H9 (cell line): ENCODE data around the gene GAK. TPM values are rescaled to one million over a fixed set of nuclear protein-coding genes. Genes with fewer than 3 reads are reported as not detected.

Source experiments
- DNase-seq: peaks from one replicate; pipeline ENCODE4 v3.0.0-alpha.2; 2017
- H2AFZ ChIP-seq: one replicate; pipeline ENCODE4 v1.6.1; 2013; ENCODE audit warnings: mild to moderate bottlenecking, low read length, control low read depth, moderate library complexity
- H2AK5ac ChIP-seq: 2 replicates; pipeline ENCODE4 v1.6.1; 2013; ENCODE audit warnings: low read length, control low read depth, mixed read lengths; ENCODE audit not compliant: insufficient read length
- H2BK120ac ChIP-seq: one replicate; pipeline ENCODE4 v1.6.1; 2013; ENCODE audit warnings: low read depth, mild to moderate bottlenecking, low read length, control low read depth, inconsistent platforms; ENCODE audit not compliant: poor library complexity, severe bottlenecking
- H2BK12ac ChIP-seq: 2 replicates; pipeline ENCODE4 v1.6.1; 2013; ENCODE audit warnings: low read length, control low read depth, mixed read lengths, low read depth; ENCODE audit not compliant: insufficient read length
- H2BK15ac ChIP-seq: 2 replicates; pipeline ENCODE4 v1.6.1; 2013; ENCODE audit warnings: low read depth, low read length, control low read depth
- H2BK20ac ChIP-seq: one replicate; pipeline ENCODE4 v1.6.1; 2013; ENCODE audit warnings: low read depth, mild to moderate bottlenecking, low read length, control low read depth, inconsistent platforms; ENCODE audit not compliant: poor library complexity, severe bottlenecking
- H2BK5ac ChIP-seq: 2 replicates; pipeline ENCODE4 v1.6.1; 2013; ENCODE audit warnings: low read length, control low read depth, mixed read lengths; ENCODE audit not compliant: insufficient read length
- H3K14ac ChIP-seq: 2 replicates; pipeline ENCODE4 v1.6.1; 2013; ENCODE audit warnings: low read length, control low read depth; ENCODE audit not compliant: insufficient read depth
- H3K18ac ChIP-seq: 2 replicates; pipeline ENCODE4 v1.6.1; 2013; ENCODE audit warnings: low read depth, mild to moderate bottlenecking, mixed read lengths, low read length, control low read depth; ENCODE audit not compliant: insufficient read length
- H3K23ac ChIP-seq: 2 replicates; pipeline ENCODE4 v1.6.1; 2013; ENCODE audit warnings: low read length, control low read depth, mixed read lengths, low read depth; ENCODE audit not compliant: insufficient read length
- H3K23me2 ChIP-seq: 2 replicates; pipeline ENCODE4 v1.6.1; 2013; ENCODE audit warnings: low read depth, mild to moderate bottlenecking, mixed read lengths, low read length, control low read depth; ENCODE audit not compliant: insufficient read length, poor library complexity, severe bottlenecking
- H3K27ac ChIP-seq: 2 replicates; pipeline ENCODE4 v1.5.1; 2013; ENCODE audit warnings: low read length, control low read depth, mixed read lengths, low read depth; ENCODE audit not compliant: insufficient read length
- H3K27me3 ChIP-seq: 2 replicates; pipeline ENCODE4 v1.6.1; 2013; ENCODE audit warnings: low read length, control low read depth, inconsistent platforms; ENCODE audit not compliant: insufficient read depth
- H3K4ac ChIP-seq: 2 replicates; pipeline ENCODE4 v1.6.1; 2013; ENCODE audit warnings: low read depth, mild to moderate bottlenecking, control low read depth, inconsistent platforms, low read length, moderate library complexity
- H3K4me1 ChIP-seq: 2 replicates; pipeline ENCODE4 v1.6.1; 2013; ENCODE audit warnings: low read length, control low read depth, inconsistent platforms; ENCODE audit not compliant: insufficient read depth
- H3K4me2 ChIP-seq: 2 replicates; pipeline ENCODE4 v1.6.1; 2013; ENCODE audit warnings: low read length, control low read depth, mixed read lengths; ENCODE audit not compliant: insufficient read length, insufficient read depth
- H3K56ac ChIP-seq: 2 replicates; pipeline ENCODE4 v1.6.1; 2013; ENCODE audit warnings: low read depth, mild to moderate bottlenecking, mixed read lengths, low read length, control low read depth; ENCODE audit not compliant: insufficient read length
- H3K79me1 ChIP-seq: 2 replicates; pipeline ENCODE4 v1.6.1; 2013; ENCODE audit warnings: low read depth, mild to moderate bottlenecking, moderate library complexity, low read length, control low read depth, inconsistent platforms; ENCODE audit not compliant: insufficient read depth, poor library complexity, severe bottlenecking
- H3K79me2 ChIP-seq: 2 replicates; pipeline ENCODE4 v1.6.1; 2013; ENCODE audit warnings: low read length, control low read depth, inconsistent platforms; ENCODE audit not compliant: insufficient read depth
- H3K9ac ChIP-seq: 2 replicates; pipeline ENCODE4 v1.6.1; 2013; ENCODE audit warnings: low read length, control low read depth, mixed read lengths; ENCODE audit not compliant: insufficient read length; ENCODE audit errors: extremely low read depth
- H3K9me3 ChIP-seq: one replicate; pipeline ENCODE4 v1.6.1; 2013; ENCODE audit warnings: low read depth, low read length, inconsistent platforms; ENCODE audit not compliant: control insufficient read depth
- H3T11ph ChIP-seq: one replicate; pipeline ENCODE4 v1.6.1; 2013; ENCODE audit warnings: mild to moderate bottlenecking, low read length, control low read depth, inconsistent platforms
- H4K20me1 ChIP-seq: one replicate; pipeline ENCODE4 v1.6.1; 2013; ENCODE audit not compliant: control insufficient read depth, insufficient read length, insufficient read depth
- H4K5ac ChIP-seq: 2 replicates; pipeline ENCODE4 v1.6.1; 2013; ENCODE audit warnings: low read depth, mild to moderate bottlenecking, mixed read lengths, low read length, control low read depth; ENCODE audit not compliant: insufficient read length
- H4K8ac ChIP-seq: replicated peaks from 2 replicates; pipeline ENCODE4 v1.6.1; 2013; ENCODE audit warnings: low read length, control low read depth, mixed read lengths, low read depth; ENCODE audit not compliant: insufficient read length
- H4K91ac ChIP-seq: 2 replicates; pipeline ENCODE4 v1.6.1; 2013; ENCODE audit warnings: low read depth, mild to moderate bottlenecking, moderate library complexity, mixed read lengths, low read length, control low read depth; ENCODE audit not compliant: insufficient read length
- H3K27ac Mint-ChIP-seq, 3 experiments: 2 replicates in 2 of 3; 3 replicates in 1 of 3; pipeline ENCODE4 v1.8.0; 2020 to 2021; ENCODE audit warnings: mixed read lengths in 3 of 3, mild to moderate bottlenecking in 1 of 3, moderate library complexity in 1 of 3
- H3K27me3 Mint-ChIP-seq: 2 replicates; pipeline ENCODE4 v1.8.0; 2021; ENCODE audit warnings: low read depth, mild to moderate bottlenecking, moderate library complexity, mixed read lengths
- H3K36me3 Mint-ChIP-seq, 3 experiments: 2 replicates in 2 of 3; 3 replicates in 1 of 3; pipeline ENCODE4 v1.8.0; 2020 to 2021; ENCODE audit warnings: low read depth in 3 of 3, mixed read lengths in 3 of 3; ENCODE audit not compliant: insufficient read depth in 1 of 3
- H3K4me1 Mint-ChIP-seq, 2 experiments: 2 replicates each; pipeline ENCODE4 v1.8.0; 2020; ENCODE audit warnings: mixed read lengths in 2 of 2
- H3K4me3 Mint-ChIP-seq, 2 experiments: 2 replicates in 1 of 2; 3 replicates in 1 of 2; pipeline ENCODE4 v1.8.0; 2020 to 2021; ENCODE audit warnings: mild to moderate bottlenecking in 2 of 2, mixed read lengths in 2 of 2, moderate library complexity in 1 of 2
- H3K9me3 Mint-ChIP-seq, 2 experiments: 2 replicates in 1 of 2; 3 replicates in 1 of 2; pipeline ENCODE4 v1.8.0; 2020; ENCODE audit warnings: mild to moderate bottlenecking in 2 of 2, mixed read lengths in 2 of 2, moderate library complexity in 1 of 2
- WGBS: extraction: QIAGEN DNeasy Blood & Tissue Kit; methylation state at CpG from one replicate; pipeline ENCODE4 v1.1.7; 2013; ENCODE audit warnings: missing lambda C conversion rate, low lambda C conversion rate, mixed read lengths; ENCODE audit not compliant: insufficient read length; ENCODE audit errors: extremely low coverage; 5-methylcytosine and 5-hydroxymethylcytosine counted together
- total RNA-seq: library from RNA; stranded (reverse); gene quantifications from 2 replicates; pipeline ENCODE4 v1.2.1, GENCODE V29; 2021
- TF ChIP-seq, protein P1 (sequence below): fragments of 200-600 bp; sonication (generic); conservative IDR thresholded peaks from 3 replicates; pipeline ENCODE4 v1.8.0; 2021; ENCODE audit warnings: antibody characterized with exemption, mild to moderate bottlenecking

GAK gene
- total RNA-seq, 1 experiment from 2014 or later = 80.7 TPM

DNA sequence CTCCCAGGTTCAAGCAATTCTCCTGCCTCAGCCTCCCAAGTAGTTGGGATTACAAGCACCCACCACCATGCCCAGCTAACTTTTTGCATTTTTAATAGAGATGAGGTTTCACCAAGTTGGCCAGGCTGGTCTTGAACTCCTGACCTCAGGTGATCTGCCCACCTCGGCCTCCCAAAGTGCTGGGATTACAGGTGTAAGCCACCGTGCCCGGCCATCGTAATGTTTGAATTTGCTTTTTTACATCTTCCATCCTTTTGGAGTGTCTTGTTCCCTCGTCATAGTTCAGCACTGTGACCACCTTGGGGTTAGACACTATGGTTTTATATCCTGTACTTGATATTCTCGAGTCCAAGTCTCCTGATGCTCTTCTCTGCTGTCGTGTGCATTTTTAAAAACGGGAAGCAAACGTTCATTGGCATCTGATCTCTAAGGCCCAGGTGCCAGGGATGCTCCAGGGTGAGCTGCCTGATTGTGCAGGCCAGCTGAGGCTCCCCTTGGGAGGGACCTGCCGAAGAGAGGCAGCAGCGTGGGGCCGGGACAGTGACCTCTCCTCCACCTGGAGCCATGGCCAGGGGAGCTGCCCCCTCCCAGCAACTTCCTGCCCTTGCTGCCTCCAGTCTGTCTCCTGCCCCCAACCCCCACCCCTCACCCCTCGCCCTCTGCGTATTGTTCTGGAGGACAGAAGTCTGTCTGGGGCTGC lies 24.6 kb upstream of the GAK start:
- H3K4me2 ChIP-seq = no peak overlapping the region
- no peaks in the 10 kb centered on the region for H4K20me1 ChIP-seq
- Mint-ChIP-seq H3K27ac (no peak overlapping the region), H3K4me1 (no peaks in the 10 kb centered on the region), H3K27me3 (no peaks in the 10 kb centered on the region), H3K9me3 (no peaks in the 10 kb centered on the region), H3K4me3 (no peak overlapping the region), H3K36me3 (peaks cover 0 to 5% (median 0%) of the 10 kb centered on the region in 3 experiments; a peak in 2 of 7 replicates)
- no peak overlapping the region for H2BK120ac ChIP-seq
- no peaks in the 10 kb centered on the region for H3K79me2 ChIP-seq
- no peak overlapping the region for H2AFZ ChIP-seq
- H3K4ac ChIP-seq = no peak overlapping the region
- no CpG with 5 or more reads among the region's 14 CpGs for WGBS
- no peak overlapping the region for H3K18ac ChIP-seq
- no peaks in the 10 kb centered on the region for H3K23me2 ChIP-seq
- H3K56ac ChIP-seq = no peak overlapping the region
- H2BK12ac ChIP-seq = no peak overlapping the region
- H3T11ph ChIP-seq = no peak overlapping the region
- H3K4me1 ChIP-seq = no peaks in the 10 kb centered on the region
- no peak overlapping the region for H2BK15ac ChIP-seq
- no peak overlapping the region for H3K9ac ChIP-seq
- no peak overlapping the region for H3K14ac ChIP-seq
- no peak overlapping the region for H2AK5ac ChIP-seq
- H2BK5ac ChIP-seq = no peak overlapping the region
- no peak overlapping the region for H3K23ac ChIP-seq
- no peak overlapping the region for H3K27ac ChIP-seq
- no peak overlapping the region for H4K8ac ChIP-seq
- no peak overlapping the region for H2BK20ac ChIP-seq
- H3K9me3 ChIP-seq = no peaks in the 10 kb centered on the region
- no peaks in the 10 kb centered on the region for H3K27me3 ChIP-seq
- no peak overlapping the region for H4K91ac ChIP-seq
- TF ChIP-seq, protein P1, sequence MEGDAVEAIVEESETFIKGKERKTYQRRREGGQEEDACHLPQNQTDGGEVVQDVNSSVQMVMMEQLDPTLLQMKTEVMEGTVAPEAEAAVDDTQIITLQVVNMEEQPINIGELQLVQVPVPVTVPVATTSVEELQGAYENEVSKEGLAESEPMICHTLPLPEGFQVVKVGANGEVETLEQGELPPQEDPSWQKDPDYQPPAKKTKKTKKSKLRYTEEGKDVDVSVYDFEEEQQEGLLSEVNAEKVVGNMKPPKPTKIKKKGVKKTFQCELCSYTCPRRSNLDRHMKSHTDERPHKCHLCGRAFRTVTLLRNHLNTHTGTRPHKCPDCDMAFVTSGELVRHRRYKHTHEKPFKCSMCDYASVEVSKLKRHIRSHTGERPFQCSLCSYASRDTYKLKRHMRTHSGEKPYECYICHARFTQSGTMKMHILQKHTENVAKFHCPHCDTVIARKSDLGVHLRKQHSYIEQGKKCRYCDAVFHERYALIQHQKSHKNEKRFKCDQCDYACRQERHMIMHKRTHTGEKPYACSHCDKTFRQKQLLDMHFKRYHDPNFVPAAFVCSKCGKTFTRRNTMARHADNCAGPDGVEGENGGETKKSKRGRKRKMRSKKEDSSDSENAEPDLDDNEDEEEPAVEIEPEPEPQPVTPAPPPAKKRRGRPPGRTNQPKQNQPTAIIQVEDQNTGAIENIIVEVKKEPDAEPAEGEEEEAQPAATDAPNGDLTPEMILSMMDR = no peak
- no peaks in the 10 kb centered on the region for H3K79me1 ChIP-seq
- H4K5ac ChIP-seq = no peak overlapping the region
- no peak for DNase-seq
